ENCODE results near the gene TTC24. TPM values are rescaled to one million over a fixed set of nuclear protein-coding genes. Genes with fewer than 3 reads are reported as not detected.

The TTC24 gene
- polyA plus RNA-seq, 3 donors from 2014 or later, result 0.40 to 1.1 (median 0.72) TPM

GRCh38 chr1:156612666-156613065 is 33.1 kb downstream of the TTC24 start:
- no peak overlapping the region for H3K4me3 Mint-ChIP-seq
- peaks cover 0 to 3% (median 0%) of the 10 kb centered on the region in 3 donors for H3K36me3 Mint-ChIP-seq
- no peak for DNase-seq
- H3K9me3 Mint-ChIP-seq, result no peaks in the 10 kb centered on the region
- peaks cover 0 to 2% of the 10 kb centered on the region in 2 donors for H3K4me1 Mint-ChIP-seq
- no peak overlapping the region for H3K27ac Mint-ChIP-seq
- peaks cover 4 to 17% (median 8%) of the 10 kb centered on the region in 3 donors for H3K27me3 Mint-ChIP-seq (ENCODE audit: low read depth in 3 of 3)

GRCh38 chr1:156615946-156616345 is 36.4 kb downstream of the TTC24 start:
- Mint-ChIP-seq H3K4me3 (no peak overlapping the region), H3K4me1 (no peaks in the 10 kb centered on the region), H3K36me3 (peaks cover 0 to 3% (median 0%) of the 10 kb centered on the region in 3 donors), H3K27me3 (ENCODE audit: low read depth in 3 of 3) (peaks cover 7 to 17% (median 15%) of the 10 kb centered on the region in 3 donors), H3K27ac (no peak overlapping the region), H3K9me3 (no peaks in the 10 kb centered on the region)
- no peak for DNase-seq

GRCh38 chr1:156616463-156616862 is 36.9 kb downstream of the TTC24 start:
- peaks cover 5 to 16% (median 15%) of the 10 kb centered on the region in 3 donors for H3K27me3 Mint-ChIP-seq (ENCODE audit: low read depth in 3 of 3)
- no peak for DNase-seq
- H3K4me3 Mint-ChIP-seq, result no peak overlapping the region
- no peaks in the 10 kb centered on the region for H3K9me3 Mint-ChIP-seq
- H3K4me1 Mint-ChIP-seq, result no peaks in the 10 kb centered on the region
- peaks cover 0 to 3% (median 0%) of the 10 kb centered on the region in 3 donors for H3K36me3 Mint-ChIP-seq
- H3K27ac Mint-ChIP-seq, result no peak overlapping the region

GRCh38 chr1:156618853-156619581 is 39.5 kb downstream of the TTC24 start, which contains the start of gene HAPLN2:
Gene HAPLN2, plus strand, starts transcription at chr1:156619415. Its CDS starts 4,076 bp downstream, at chr1:156623491.
- no peaks in the 10 kb centered on the region for H3K4me1 Mint-ChIP-seq
- H3K4me3 Mint-ChIP-seq, result no peak within 1 kb of the TSS
- H3K27me3 Mint-ChIP-seq (ENCODE audit: low read depth in 3 of 3), result peaks cover 13 to 25% (median 21%) of the 10 kb centered on the region in 3 donors
- DNase-seq, result no peak
- no peaks in the 10 kb centered on the region for H3K36me3 Mint-ChIP-seq
- no peak within 1 kb of the TSS for H3K27ac Mint-ChIP-seq
- H3K9me3 Mint-ChIP-seq, result no peaks in the 10 kb centered on the region

GRCh38 chr1:156619582-156619955 is 40.0 kb downstream of the TTC24 start:
- H3K27ac Mint-ChIP-seq, result no peak overlapping the region
- no peak for DNase-seq
- no peak overlapping the region for H3K4me3 Mint-ChIP-seq
- H3K4me1 Mint-ChIP-seq, result peaks cover 0 to 2% of the 10 kb centered on the region in 2 donors
- H3K9me3 Mint-ChIP-seq, result no peaks in the 10 kb centered on the region
- H3K27me3 Mint-ChIP-seq (ENCODE audit: low read depth in 3 of 3), result peaks cover 13 to 25% (median 21%) of the 10 kb centered on the region in 3 donors
- H3K36me3 Mint-ChIP-seq, result no peaks in the 10 kb centered on the region

- Mint-ChIP-seq H3K36me3 (no peaks in the 10 kb centered on the region), H3K4me3 (peak overlapping the region in 4 of 5 donors; percentile 29 to 42 (median 34)), H3K27me3 (ENCODE audit: low read depth in 3 of 3) (peaks cover 18 to 34% (median 25%) of the 10 kb centered on the region in 3 donors), H3K9me3 (peaks cover 0 to 2% (median 0%) of the 10 kb centered on the region in 6 donors), H3K27ac (no peak overlapping the region), H3K4me1 (peaks cover 9% of the 10 kb centered on the region in 2 donors)
- no peak for DNase-seq
Observed at GRCh38 chr1:156622581-156623297, 43.2 kb downstream of the TTC24 start.

- no peak overlapping the region for H3K27ac Mint-ChIP-seq
- peak overlapping the region in 4 of 5 donors; percentile 25 to 49 (median 40) for H3K4me3 Mint-ChIP-seq
- peaks cover 9% of the 10 kb centered on the region in 2 donors for H3K4me1 Mint-ChIP-seq
- DNase-seq, result peak in 1 of 3 donors; percentile 21
- H3K36me3 Mint-ChIP-seq, result no peaks in the 10 kb centered on the region
- H3K27me3 Mint-ChIP-seq (ENCODE audit: low read depth in 3 of 3), result peaks cover 12 to 34% (median 25%) of the 10 kb centered on the region in 3 donors
- H3K9me3 Mint-ChIP-seq, result peaks cover 0 to 2% (median 0%) of the 10 kb centered on the region in 6 donors
Observed at GRCh38 chr1:156623946-156624813, 44.7 kb downstream of the TTC24 start.

- Mint-ChIP-seq H3K36me3 (no peaks in the 10 kb centered on the region), H3K9me3 (peaks cover 0 to 2% (median 0%) of the 10 kb centered on the region in 6 donors), H3K27me3 (ENCODE audit: low read depth in 3 of 3) (peaks cover 12 to 31% (median 24%) of the 10 kb centered on the region in 3 donors), H3K27ac (no peak overlapping the region), H3K4me3 (peak overlapping the region in 3 of 5 donors; percentile 10 to 62 (median 25)), H3K4me1 (peaks cover 9% of the 10 kb centered on the region in 2 donors)
- DNase-seq, result no peak
Observed at GRCh38 chr1:156624814-156625435, 45.4 kb downstream of the TTC24 start.

GRCh38 chr1:156625436-156626078 is 46.0 kb downstream of the TTC24 start:
- peak overlapping the region in 1 of 6 donors; percentile 55 for H3K27ac Mint-ChIP-seq

GRCh38 chr1:156626079-156626438 is 46.5 kb downstream of the TTC24 start:
- no peak overlapping the region for H3K27ac Mint-ChIP-seq
- peaks cover 12 to 29% (median 20%) of the 10 kb centered on the region in 3 donors for H3K27me3 Mint-ChIP-seq (ENCODE audit: low read depth in 3 of 3)
- peaks cover 9% of the 10 kb centered on the region in 2 donors for H3K4me1 Mint-ChIP-seq
- peaks cover 0 to 4% (median 0%) of the 10 kb centered on the region in 6 donors for H3K9me3 Mint-ChIP-seq
- peak overlapping the region; percentile 73 to 83 (median 81) for H3K4me3 Mint-ChIP-seq
- H3K36me3 Mint-ChIP-seq, result peaks cover 0 to 4% (median 0%) of the 10 kb centered on the region in 3 donors
- no peak for DNase-seq

More at GRCh38 chr1:156625436-156626078, 46.0 kb downstream of the TTC24 start:
- peaks cover 0 to under 1% (median 0%) of the 10 kb centered on the region in 3 donors for H3K36me3 Mint-ChIP-seq
- H3K27me3 Mint-ChIP-seq (ENCODE audit: low read depth in 3 of 3), result peaks cover 12 to 31% (median 20%) of the 10 kb centered on the region in 3 donors
- peak; percentile 42 to 52 (median 49) for DNase-seq
- H3K9me3 Mint-ChIP-seq, result peaks cover 0 to 4% (median 0%) of the 10 kb centered on the region in 6 donors
- peaks cover 9% of the 10 kb centered on the region in 2 donors for H3K4me1 Mint-ChIP-seq
- peak overlapping the region; percentile 73 to 83 (median 81) for H3K4me3 Mint-ChIP-seq

- Mint-ChIP-seq H3K27me3 (ENCODE audit: low read depth in 3 of 3) (peaks cover 12 to 30% (median 21%) of the 10 kb centered on the region in 3 donors), H3K27ac (no peak overlapping the region), H3K4me1 (peaks cover 9% of the 10 kb centered on the region in 2 donors), H3K9me3 (peaks cover 0 to 4% (median 0%) of the 10 kb centered on the region in 6 donors), H3K36me3 (peaks cover 0 to 4% (median 0%) of the 10 kb centered on the region in 3 donors), H3K4me3 (no peak overlapping the region)
- peak in 1 of 3 donors; percentile 30 for DNase-seq
Observed at GRCh38 chr1:156627313-156627880, 47.9 kb downstream of the TTC24 start.

- peaks cover 0 to 4% (median 0%) of the 10 kb centered on the region in 6 donors for H3K9me3 Mint-ChIP-seq
- H3K4me1 Mint-ChIP-seq, result peaks cover 7 to 9% of the 10 kb centered on the region in 2 donors
- H3K36me3 Mint-ChIP-seq, result peaks cover 0 to 4% (median 0%) of the 10 kb centered on the region in 3 donors
- peaks cover 13 to 25% (median 15%) of the 10 kb centered on the region in 3 donors for H3K27me3 Mint-ChIP-seq (ENCODE audit: low read depth in 3 of 3)
- DNase-seq, result no peak
- no peak overlapping the region for H3K27ac Mint-ChIP-seq
- H3K4me3 Mint-ChIP-seq, result no peak overlapping the region
Observed at GRCh38 chr1:156629823-156630449, 50.4 kb downstream of the TTC24 start.

Data from immature natural killer cell (primary cell).